ENCODE results near the gene BTN3A1.
"Not testable (repeated sequence)": the region's sequence is repeated elsewhere in the genome, so short reads cannot be mapped to it uniquely, and the experiment has no call there.

BTN3A1 gene

DNA sequence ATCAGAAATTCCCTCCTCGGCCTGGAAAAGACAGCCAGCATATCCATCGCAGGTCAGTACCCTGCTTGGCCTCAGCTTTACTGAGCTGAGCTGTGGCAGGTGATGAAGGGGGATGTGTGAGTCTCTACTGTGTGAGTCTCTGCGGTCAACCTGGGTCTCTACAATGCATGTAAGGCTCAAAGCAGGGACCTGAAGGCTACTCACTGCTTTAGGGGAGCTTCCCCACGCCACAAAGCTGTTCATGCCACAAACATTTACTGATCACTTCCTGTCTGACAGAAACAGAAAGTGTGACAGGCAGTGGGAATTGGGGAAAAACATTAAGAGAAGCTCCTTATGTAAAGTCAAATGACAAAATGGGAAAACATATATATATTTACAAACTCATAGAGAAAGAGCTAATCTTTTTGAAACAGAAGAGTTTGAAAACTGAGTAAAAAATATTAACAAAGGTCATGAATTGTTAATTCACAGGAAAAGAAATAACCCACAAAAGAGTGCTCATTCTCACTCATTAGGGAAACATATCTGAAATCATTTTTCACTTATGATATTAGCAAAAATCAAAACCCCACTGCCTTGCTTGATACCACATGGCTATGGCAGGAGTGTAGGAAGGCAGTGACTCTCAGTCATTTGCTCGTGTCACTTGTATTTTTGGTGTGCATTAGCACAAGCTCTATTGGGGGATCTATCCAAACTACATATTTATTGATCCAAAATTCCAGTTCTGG is 44.0 kb downstream of the BTN3A1 start:
- no peak for DNase-seq

DNA sequence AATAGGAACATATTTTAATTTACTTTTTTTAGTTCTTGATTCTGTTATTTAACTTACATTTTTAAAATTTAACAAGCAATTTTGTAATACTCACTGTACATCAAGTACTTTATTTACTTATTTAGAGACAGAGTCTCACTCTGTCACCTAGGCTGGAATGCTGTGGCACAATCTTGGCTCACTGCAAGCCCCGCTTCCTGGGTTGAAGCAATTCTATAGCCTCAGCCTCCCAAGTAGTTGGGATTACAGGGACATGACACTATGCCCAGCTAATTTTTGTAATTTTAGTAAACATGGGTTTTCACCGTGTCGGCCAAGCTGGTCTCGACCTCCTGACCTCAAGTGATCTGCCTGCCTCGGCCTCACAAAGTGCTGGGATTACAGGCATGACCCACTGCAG is 45.2 kb downstream of the BTN3A1 start:
- no peak for DNase-seq

GRCh38 chr6:26450240-26450639 is 48.2 kb downstream of the BTN3A1 start:
- DNase-seq = no peak

- peak; percentile 65 for DNase-seq
Measured at GRCh38 chr6:26452631-26453235, 50.7 kb downstream of the BTN3A1 start.

- no peak for DNase-seq
Measured at GRCh38 chr6:26454631-26455030, 52.6 kb downstream of the BTN3A1 start.

DNA sequence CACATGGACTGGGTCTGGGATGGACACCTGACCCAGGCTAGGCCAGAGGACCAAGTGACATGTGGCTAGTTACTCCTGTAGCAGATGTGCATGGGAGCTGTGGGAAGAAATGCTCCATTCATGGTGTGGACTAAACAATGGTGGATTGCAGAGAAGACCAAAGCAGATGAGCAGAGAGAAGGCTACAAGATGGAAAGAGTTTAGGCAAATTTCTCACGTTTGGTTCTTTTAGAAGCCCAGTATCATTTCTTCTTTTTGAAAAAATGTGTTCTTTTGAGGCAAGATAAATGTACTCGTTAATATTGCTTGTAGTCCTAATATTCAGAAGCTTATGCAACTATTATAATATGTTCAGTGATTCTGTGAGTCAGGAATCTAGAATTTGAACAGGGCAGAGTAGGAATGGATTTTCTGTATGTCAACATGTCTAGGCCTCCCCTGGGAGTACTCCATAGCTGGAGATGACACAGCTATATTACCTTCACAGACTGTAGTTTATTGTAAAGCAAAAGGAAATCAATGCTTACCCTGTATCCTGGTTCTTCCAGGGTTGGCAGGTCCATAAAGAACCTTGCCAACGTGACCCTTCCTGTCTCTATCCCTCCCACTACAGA is 53.4 kb downstream of the BTN3A1 start:
- no peak for DNase-seq

- no peak for DNase-seq
Measured at GRCh38 chr6:26457264-26457805, 55.3 kb downstream of the BTN3A1 start.

- DNase-seq = peak; percentile 96
Measured at GRCh38 chr6:26457806-26458688, 56.0 kb downstream of the BTN3A1 start, which contains the start of gene BTN2A1. BTN2A1 (plus strand) TSS chr6:26457955; CDS start chr6:26458637, 682 bp downstream.

DNA sequence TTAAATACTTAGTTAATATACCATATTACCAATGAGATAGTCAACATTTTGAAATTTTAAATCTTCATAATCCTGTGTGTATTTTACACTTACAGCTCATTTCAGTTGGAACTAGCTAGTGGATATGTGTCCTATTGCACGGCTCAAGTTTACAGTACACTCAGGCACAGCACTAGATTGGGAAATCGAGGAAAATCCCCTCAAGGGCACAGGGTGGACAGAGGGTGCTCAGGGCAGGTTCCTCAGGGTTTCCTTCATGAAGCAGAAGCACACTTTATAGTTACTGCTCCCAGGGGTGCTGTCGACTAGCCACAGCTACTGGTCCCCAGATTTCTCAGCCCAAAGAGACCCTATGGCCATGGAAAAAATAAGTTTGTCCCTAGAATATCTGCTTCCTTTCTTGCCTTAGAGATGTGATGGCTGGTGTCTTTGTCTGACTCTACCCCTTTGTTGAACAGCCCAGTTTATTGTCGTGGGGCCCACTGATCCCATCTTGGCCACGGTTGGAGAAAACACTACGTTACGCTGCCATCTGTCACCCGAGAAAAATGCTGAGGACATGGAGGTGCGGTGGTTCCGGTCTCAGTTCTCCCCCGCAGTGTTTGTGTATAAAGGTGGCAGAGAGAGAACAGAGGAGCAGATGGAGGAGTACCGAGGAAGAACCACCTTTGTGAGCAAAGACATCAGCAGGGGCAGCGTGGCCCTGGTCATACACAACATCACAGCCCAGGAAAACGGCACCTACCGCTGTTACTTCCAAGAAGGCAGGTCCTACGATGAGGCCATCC is 57.1 kb downstream of the BTN3A1 start:
- no peak for DNase-seq

DNA sequence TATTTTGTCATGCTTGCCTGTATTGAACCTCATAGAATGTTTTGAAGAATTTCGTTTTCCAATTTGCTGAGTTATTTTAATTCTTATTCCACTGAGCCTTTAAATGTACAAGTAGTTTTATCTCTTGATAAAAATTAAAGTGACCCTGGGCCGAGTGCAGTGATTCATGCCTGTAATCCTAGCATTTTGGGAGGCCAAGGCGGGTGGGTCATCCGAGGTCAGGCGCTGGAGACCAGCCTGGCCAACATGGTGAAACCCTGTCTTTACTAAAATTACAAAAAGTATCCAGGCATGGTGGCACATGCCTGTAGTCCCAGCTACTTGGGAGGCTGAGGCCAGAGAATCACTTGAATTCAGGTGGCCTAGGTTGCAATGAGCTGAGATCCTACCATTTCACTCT is 59.3 kb downstream of the BTN3A1 start:
- DNase-seq = not testable (repeated sequence)

DNA sequence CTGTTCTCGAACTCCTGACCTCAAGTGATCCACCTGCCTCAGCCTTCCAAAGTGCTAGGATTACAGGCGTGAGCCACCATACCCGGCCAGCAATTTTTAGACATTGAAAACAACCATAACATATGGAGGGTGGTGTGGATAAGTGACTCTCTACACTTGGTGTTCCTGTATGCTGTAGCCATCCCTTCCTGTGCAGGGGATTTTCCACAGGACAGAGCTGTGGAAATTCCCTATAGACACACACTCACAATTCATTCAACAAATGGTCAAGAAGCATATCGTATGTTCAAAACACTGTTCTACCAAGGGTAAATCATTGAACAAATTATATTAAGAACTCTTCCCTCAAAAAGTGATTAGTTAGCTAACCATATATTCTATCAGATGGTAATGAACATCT is 61.9 kb downstream of the BTN3A1 start:
- no peak for DNase-seq

GRCh38 chr6:26464416-26465131 is 62.5 kb downstream of the BTN3A1 start:
- no peak for DNase-seq
